GM18498 (cell line): ENCODE results near the gene EHD1.
"Not testable (repeated sequence)": the region's sequence is repeated elsewhere in the genome, so short reads cannot be mapped to it uniquely, and the experiment has no call there.

Experiments
- ATAC-seq: cut with Tn5 transposase; IDR thresholded peaks from one replicate; pipeline ENCODE4 v1.9.1; 2021; ENCODE audit warnings: mild to moderate bottlenecking, moderate library complexity; ENCODE audit not compliant: unreplicated experiment

The EHD1 gene

GRCh38 chr11:64859542-64860414 lies 18.6 kb downstream of the EHD1 start:
- ATAC-seq, result peak; percentile 82

GRCh38 chr11:64858467-64859263 lies 19.8 kb downstream of the EHD1 start:
- ATAC-seq, result peak; percentile 23

- no peak for ATAC-seq
Measured at GRCh38 chr11:64857485-64857884, 20.9 kb downstream of the EHD1 start.

- no peak for ATAC-seq
Measured at GRCh38 chr11:64856382-64857227, 21.8 kb downstream of the EHD1 start.

GRCh38 chr11:64855596-64856304 lies 22.7 kb downstream of the EHD1 start:
- no peak for ATAC-seq

DNA sequence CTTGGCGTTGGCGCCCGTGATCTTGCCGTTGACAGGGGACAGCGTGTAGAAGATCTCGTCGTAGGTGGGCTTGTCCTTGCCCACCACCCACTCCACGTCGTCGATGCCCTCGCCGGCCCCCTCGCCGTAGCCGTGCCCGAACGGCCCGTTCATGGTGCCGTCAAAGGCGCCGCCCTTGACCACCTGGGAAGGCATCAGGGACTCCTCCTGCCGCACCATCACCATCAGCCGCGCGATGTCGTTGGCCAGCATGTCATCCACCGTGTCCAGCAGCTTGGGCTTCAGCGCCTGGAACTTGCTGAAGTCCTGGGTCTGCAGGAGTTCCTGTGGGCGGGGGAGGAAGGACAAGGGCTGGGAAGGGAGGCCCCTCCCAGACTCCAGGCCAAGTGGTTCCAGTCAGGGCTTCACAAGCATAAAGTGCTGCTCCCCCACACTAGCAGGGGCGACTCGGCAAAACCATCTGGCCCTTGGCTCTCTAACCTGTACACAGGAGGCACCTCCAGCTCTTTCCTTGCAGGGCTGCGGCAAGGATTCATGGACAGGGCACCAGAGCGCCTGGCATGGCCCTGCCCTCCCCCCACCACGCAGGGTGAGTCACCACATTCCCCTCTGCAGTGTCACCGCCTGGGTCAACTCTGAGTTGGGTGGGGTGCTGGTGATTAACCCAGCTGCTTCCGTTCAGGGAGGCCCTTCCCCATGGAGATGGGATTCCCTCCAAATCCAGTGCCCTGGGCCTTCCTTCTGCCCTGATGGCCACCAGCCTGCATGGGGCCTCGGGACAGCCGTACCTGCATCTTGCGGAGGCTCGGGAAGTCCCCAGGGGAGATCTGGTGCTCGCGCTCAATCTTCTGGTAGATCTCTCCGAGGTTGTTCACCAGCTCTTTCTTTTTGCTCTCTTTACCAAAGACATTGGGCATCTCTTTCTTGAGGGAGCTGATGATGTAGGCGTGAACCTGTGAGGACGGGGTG lies 23.6 kb downstream of the EHD1 start:
- no peak for ATAC-seq

GRCh38 chr11:64854157-64854533 lies 24.3 kb downstream of the EHD1 start:
- ATAC-seq, result no peak

- ATAC-seq, result no peak
Measured at GRCh38 chr11:64853709-64854108, 24.7 kb downstream of the EHD1 start.

- no peak for ATAC-seq
Measured at GRCh38 chr11:64852804-64853509, 25.5 kb downstream of the EHD1 start.

DNA sequence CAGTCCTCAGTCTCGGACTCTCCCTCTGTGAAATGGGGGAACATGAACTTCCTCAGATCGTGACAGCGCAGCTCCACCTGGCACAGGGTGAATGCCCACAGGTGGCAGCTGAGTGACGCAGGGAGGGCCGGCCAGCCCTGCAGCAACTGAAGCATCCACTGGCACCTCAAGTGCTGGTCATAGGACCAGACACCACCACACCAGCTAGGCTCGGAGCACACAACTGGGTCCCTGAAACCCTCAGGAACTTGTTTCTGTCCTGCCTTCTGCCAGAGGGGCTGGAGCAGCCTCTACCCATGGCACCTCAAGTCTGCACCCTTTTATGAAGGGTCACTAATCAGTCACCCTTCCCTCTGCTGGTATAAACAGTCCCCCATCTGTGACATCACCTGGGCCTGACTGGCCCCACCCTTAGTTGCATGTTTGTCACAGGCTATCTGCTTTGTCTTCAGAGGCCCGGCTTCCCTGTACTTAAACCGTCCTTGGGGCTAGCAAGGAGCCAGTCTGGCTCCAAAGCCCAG lies 26.5 kb downstream of the EHD1 start:
- no peak for ATAC-seq

DNA sequence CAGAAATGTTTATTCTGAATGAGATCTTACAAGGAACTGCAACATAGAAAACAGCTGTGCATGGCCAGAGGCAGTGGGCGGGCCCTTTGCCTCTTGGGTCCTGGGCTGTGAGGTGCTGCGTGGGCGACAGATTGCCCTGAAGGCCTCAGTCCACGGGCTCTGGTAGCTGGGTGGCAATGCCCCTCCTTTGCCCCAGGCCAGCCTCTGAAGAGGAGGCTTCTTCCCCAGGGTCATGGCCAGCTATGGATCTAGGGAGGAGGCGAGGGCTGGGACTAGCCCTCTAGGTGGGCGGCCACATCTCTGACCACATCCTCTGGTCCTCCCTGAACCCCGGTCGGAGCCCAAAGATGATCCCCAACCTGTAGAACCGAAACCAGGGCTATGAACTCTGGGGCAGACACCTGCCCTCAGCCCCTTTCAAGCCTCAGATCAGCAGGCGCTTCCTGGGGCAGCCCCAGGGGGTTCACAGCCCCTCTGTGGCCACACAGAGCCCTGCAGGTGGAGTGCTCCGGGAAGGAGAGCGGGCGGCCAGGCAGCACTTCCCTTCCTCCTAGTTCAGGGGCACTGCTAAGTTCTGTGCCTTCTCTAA lies 27.3 kb downstream of the EHD1 start:
- peak; percentile 69 for ATAC-seq

GRCh38 chr11:64849598-64850356 lies 28.6 kb downstream of the EHD1 start:
- no peak for ATAC-seq

GRCh38 chr11:64848826-64849597 lies 29.4 kb downstream of the EHD1 start:
- no peak for ATAC-seq

DNA sequence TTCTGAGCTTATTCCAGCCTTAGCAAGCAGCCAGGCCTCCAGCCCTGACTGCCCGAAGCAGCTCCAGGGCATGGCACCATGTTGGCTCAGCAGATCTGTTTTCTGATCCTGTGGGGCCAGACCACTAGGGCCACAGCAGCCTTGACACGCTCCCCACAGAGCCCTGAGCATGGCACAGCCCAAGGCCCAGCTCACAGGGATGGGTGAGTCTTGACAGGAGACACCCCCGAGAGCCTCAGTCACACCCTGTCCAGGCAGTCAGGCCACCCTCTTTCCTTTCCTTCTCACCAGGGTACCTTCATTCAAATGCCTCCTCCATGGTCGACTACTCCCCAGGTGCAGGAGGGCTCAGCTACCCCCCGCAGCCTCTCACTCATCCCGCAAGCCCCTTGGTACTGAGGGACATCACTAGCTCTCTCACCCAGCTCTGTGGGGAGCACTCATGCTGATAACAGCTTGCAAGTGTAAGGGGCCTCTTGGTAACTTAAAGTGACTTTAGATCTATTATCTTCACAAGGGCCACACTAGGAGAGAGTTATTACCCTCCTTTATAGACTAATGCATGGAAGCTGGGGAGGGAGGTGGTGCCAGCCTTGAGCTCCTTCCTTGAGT lies 30.1 kb downstream of the EHD1 start:
- no peak for ATAC-seq

- ATAC-seq, result no peak
Measured at GRCh38 chr11:64846998-64847666, 31.3 kb downstream of the EHD1 start.

DNA sequence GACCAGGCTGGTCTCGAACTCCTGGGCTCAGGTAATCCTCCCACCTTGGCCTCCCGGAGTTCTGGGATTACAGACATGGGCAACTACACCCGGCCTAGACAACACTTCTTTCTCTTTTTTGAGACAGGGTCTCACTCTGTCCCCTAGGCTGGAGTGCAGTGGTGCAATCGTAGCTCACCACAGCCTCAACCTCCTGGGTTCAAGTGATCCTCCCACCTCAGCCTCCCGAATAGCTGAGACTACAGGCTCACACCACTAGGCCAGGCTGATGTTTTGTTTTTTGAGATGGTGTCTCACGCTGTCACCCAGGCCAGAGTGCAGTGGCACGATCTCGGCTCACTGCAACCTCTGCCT lies 32.7 kb downstream of the EHD1 start:
- ATAC-seq, result not testable (repeated sequence)
